KMS-11 (cell line): ENCODE results near the gene PLAA.

Experiments used
- H2AFZ ChIP-seq: fragments of 200-600 bp; sonication (generic); 2 replicates; pipeline ENCODE4 v1.6.1; 2016; ENCODE audit warnings: antibody characterized with exemption, mixed run types, low read depth
- H3K27ac ChIP-seq: fragments of 200-600 bp; sonication (generic); 2 replicates; pipeline ENCODE4 v1.6.1; 2016; ENCODE audit warnings: mild to moderate bottlenecking, mixed run types
- H3K27me3 ChIP-seq: fragments of 200-600 bp; sonication (generic); 2 replicates; pipeline ENCODE4 v1.6.1; 2017; ENCODE audit warnings: mild to moderate bottlenecking, low read depth, mixed run types, moderate library complexity; ENCODE audit not compliant: insufficient read depth
- H3K36me3 ChIP-seq: fragments of 200-600 bp; sonication (generic); 2 replicates; pipeline ENCODE4 v1.6.1; 2017; ENCODE audit warnings: mild to moderate bottlenecking, mixed run types; ENCODE audit not compliant: insufficient read depth
- H3K4me1 ChIP-seq: fragments of 200-600 bp; sonication (generic); 2 replicates; pipeline ENCODE4 v1.6.1; 2016; ENCODE audit warnings: mild to moderate bottlenecking, low read depth, mixed run types; ENCODE audit not compliant: poor library complexity, severe bottlenecking
- H3K4me2 ChIP-seq: fragments of 200-600 bp; sonication (generic); 2 replicates; pipeline ENCODE4 v1.7.0; 2016; ENCODE audit warnings: mild to moderate bottlenecking, mixed run types
- H3K4me3 ChIP-seq: fragments of 200-600 bp; sonication (generic); IDR thresholded peaks from 2 replicates; pipeline ENCODE4 v1.6.1; 2017; ENCODE audit warnings: low read depth, low read length, mixed read lengths; ENCODE audit not compliant: insufficient read depth
- H3K79me2 ChIP-seq: fragments of 200-600 bp; sonication (generic); 2 replicates; pipeline ENCODE4 v1.6.1; 2016; ENCODE audit warnings: low read depth, mixed run types; ENCODE audit not compliant: insufficient read depth
- H3K9ac ChIP-seq: fragments of 200-600 bp; sonication (generic); 2 replicates; pipeline ENCODE4 v1.6.1; 2016; ENCODE audit warnings: mild to moderate bottlenecking, mixed run types
- H4K20me1 ChIP-seq: fragments of 200-600 bp; sonication (generic); 2 replicates; pipeline ENCODE4 v1.6.1; 2016; ENCODE audit warnings: mild to moderate bottlenecking, mixed run types; ENCODE audit not compliant: insufficient read depth
- TF ChIP-seq, protein P1 (sequence below): fragments of 200-600 bp; sonication (generic); conservative IDR thresholded peaks from 2 replicates; pipeline ENCODE4 v1.6.1; 2017; ENCODE audit warnings: low read depth, mild to moderate bottlenecking, antibody characterized with exemption, low read length, moderate library complexity, mixed read lengths

Gene PLAA

GRCh38 chr9:26974927-26975326, 27.9 kb upstream of the PLAA start:
- no peak overlapping the region for H3K27ac ChIP-seq
- no peak overlapping the region for H3K4me2 ChIP-seq
- no peaks in the 10 kb centered on the region for H3K27me3 ChIP-seq
- H4K20me1 ChIP-seq = no peaks in the 10 kb centered on the region
- H3K9ac ChIP-seq = no peak overlapping the region
- H3K4me3 ChIP-seq = no peak overlapping the region
- no peaks in the 10 kb centered on the region for H3K79me2 ChIP-seq
- no peaks in the 10 kb centered on the region for H3K4me1 ChIP-seq
- TF ChIP-seq, protein P1, sequence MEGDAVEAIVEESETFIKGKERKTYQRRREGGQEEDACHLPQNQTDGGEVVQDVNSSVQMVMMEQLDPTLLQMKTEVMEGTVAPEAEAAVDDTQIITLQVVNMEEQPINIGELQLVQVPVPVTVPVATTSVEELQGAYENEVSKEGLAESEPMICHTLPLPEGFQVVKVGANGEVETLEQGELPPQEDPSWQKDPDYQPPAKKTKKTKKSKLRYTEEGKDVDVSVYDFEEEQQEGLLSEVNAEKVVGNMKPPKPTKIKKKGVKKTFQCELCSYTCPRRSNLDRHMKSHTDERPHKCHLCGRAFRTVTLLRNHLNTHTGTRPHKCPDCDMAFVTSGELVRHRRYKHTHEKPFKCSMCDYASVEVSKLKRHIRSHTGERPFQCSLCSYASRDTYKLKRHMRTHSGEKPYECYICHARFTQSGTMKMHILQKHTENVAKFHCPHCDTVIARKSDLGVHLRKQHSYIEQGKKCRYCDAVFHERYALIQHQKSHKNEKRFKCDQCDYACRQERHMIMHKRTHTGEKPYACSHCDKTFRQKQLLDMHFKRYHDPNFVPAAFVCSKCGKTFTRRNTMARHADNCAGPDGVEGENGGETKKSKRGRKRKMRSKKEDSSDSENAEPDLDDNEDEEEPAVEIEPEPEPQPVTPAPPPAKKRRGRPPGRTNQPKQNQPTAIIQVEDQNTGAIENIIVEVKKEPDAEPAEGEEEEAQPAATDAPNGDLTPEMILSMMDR = no peak
- no peak overlapping the region for H2AFZ ChIP-seq
- H3K36me3 ChIP-seq = no peaks in the 10 kb centered on the region

DNA sequence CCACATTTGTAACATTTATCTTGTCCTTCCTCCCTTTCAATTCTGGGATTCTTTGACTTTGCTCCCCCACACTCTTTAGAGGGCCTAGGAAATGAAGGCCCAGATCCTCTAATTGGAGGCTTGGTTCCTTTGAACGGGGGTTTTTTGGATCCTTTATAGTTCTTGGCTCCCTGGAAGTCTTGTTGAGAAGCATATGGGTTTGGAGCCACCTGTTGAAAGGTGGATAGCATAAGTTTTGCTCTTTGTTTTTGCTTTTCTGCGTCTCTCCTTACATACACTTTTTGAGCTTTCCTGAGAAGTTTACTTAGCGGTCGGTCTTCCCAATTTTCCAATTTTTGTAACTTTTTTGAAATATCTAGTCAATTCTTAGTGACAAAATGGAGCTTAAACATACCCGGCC, 26.9 kb upstream of the PLAA start:
- Histone ChIP-seq H3K9ac (no peak overlapping the region), H4K20me1 (no peaks in the 10 kb centered on the region), H3K4me2 (no peak overlapping the region), H3K4me1 (no peaks in the 10 kb centered on the region), H3K27me3 (no peaks in the 10 kb centered on the region), H3K4me3 (no peak overlapping the region), H2AFZ (no peak overlapping the region), H3K27ac (no peak overlapping the region), H3K36me3 (no peaks in the 10 kb centered on the region), H3K79me2 (no peaks in the 10 kb centered on the region)
- TF ChIP-seq, protein P1 = no peak

DNA sequence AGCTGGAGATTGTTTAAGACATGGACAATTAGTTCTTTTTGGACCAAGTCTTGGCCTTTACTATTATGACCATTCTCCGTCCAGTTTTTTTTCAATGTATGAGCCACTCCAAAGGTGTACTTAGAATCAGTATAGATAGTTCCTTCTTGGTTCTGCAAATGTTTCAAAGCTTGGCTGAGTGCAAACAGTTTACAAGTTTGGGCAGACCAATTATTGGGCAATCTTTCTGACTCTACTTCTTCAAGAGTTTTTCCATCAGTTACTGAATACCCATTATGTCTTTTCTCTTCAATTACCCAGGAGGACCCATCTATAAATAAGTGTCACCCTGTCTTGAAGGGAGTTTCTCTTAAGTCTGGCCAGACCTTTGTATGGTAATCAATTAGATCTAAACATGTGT, 24.7 kb upstream of the PLAA start:
- Histone ChIP-seq H3K36me3 (no peaks in the 10 kb centered on the region), H3K27me3 (no peaks in the 10 kb centered on the region), H3K27ac (no peak overlapping the region), H3K79me2 (no peaks in the 10 kb centered on the region), H2AFZ (no peak overlapping the region), H4K20me1 (no peaks in the 10 kb centered on the region), H3K4me2 (no peak overlapping the region), H3K9ac (no peak overlapping the region), H3K4me1 (no peaks in the 10 kb centered on the region), H3K4me3 (no peak overlapping the region)
- TF ChIP-seq, protein P1 = no peak

- Histone ChIP-seq H2AFZ (no peak overlapping the region), H3K36me3 (no peaks in the 10 kb centered on the region), H3K4me2 (no peak overlapping the region), H3K79me2 (no peaks in the 10 kb centered on the region), H3K9ac (no peak overlapping the region), H3K27ac (no peak overlapping the region), H3K4me1 (peaks cover 6% of the 10 kb centered on the region), H4K20me1 (no peaks in the 10 kb centered on the region), H3K27me3 (no peaks in the 10 kb centered on the region), H3K4me3 (no peak overlapping the region)
- TF ChIP-seq, protein P1 = no peak
Measured at GRCh38 chr9:26956860-26957233, 9.8 kb upstream of the PLAA start.
